Parathyroid adenoma (tissue), 2 donors: ENCODE measurements around the gene TSN.

Source experiments
- H2AFZ ChIP-seq: fragments of 300-600 bp; sonication (generic); one replicate; pipeline ENCODE4 v1.7.0; 2017; ENCODE audit warnings: antibody characterized with exemption, mild to moderate bottlenecking
- H3K27ac ChIP-seq: fragments of 300-600 bp; sonication (generic); one replicate; pipeline ENCODE4 v1.7.0; 2017
- H3K27me3 ChIP-seq: fragments of 300-600 bp; sonication (generic); one replicate; pipeline ENCODE4 v1.7.0; 2017; ENCODE audit warnings: low read length; ENCODE audit not compliant: control insufficient read depth, insufficient read depth
- H3K36me3 ChIP-seq: fragments of 300-600 bp; sonication (generic); one replicate; pipeline ENCODE4 v1.7.0; 2017; ENCODE audit warnings: low read length; ENCODE audit not compliant: control insufficient read depth, insufficient read depth
- H3K4me1 ChIP-seq: fragments of 300-600 bp; sonication (generic); one replicate; pipeline ENCODE4 v1.7.0; 2017; ENCODE audit warnings: control low read depth
- H3K4me2 ChIP-seq: fragments of 300-600 bp; sonication (generic); one replicate; pipeline ENCODE4 v1.7.0; 2017; ENCODE audit warnings: low read length
- H3K4me3 ChIP-seq: fragments of 300-600 bp; sonication (generic); one replicate; pipeline ENCODE4 v1.7.0; 2017; ENCODE audit warnings: low read depth, low read length
- H3K79me2 ChIP-seq: fragments of 300-600 bp; sonication (generic); one replicate; pipeline ENCODE4 v1.7.0; 2017; ENCODE audit warnings: control low read depth
- H3K9ac ChIP-seq: fragments of 300-600 bp; sonication (generic); one replicate; pipeline ENCODE4 v1.7.0; 2017; ENCODE audit warnings: mild to moderate bottlenecking
- H3K9me3 ChIP-seq: fragments of 300-600 bp; sonication (generic); one replicate; pipeline ENCODE4 v1.7.0; 2017; ENCODE audit warnings: low read length; ENCODE audit not compliant: control insufficient read depth
- CTCF ChIP-seq: fragments of 300-600 bp; sonication (generic); IDR thresholded peaks from one replicate; pipeline ENCODE4 v1.7.0; 2017; ENCODE audit warnings: antibody characterized with exemption, mild to moderate bottlenecking
- donor health status: primary hyperparathyroidism.

The TSN gene

GRCh38 chr2:121740973-121741372, 14.5 kb upstream of the TSN start:
- H3K9me3 ChIP-seq: no peaks in the 10 kb centered on the region
- H3K4me2 ChIP-seq: no peak overlapping the region
- no peaks in the 10 kb centered on the region for H3K36me3 ChIP-seq
- no peak for TF ChIP-seq CTCF
- no peaks in the 10 kb centered on the region for H3K27me3 ChIP-seq
- peaks cover 3% of the 10 kb centered on the region for H3K79me2 ChIP-seq
- no peak overlapping the region for H3K9ac ChIP-seq
- no peak overlapping the region for H3K4me3 ChIP-seq
- H3K27ac ChIP-seq: no peak overlapping the region
- H2AFZ ChIP-seq: no peak overlapping the region
- no peaks in the 10 kb centered on the region for H3K4me1 ChIP-seq

GRCh38 chr2:121741450-121741849, 14.0 kb upstream of the TSN start:
- Histone ChIP-seq H2AFZ (no peak overlapping the region), H3K4me1 (no peaks in the 10 kb centered on the region), H3K9ac (no peak overlapping the region), H3K36me3 (no peaks in the 10 kb centered on the region), H3K4me2 (no peak overlapping the region), H3K79me2 (peaks cover under 1% of the 10 kb centered on the region), H3K9me3 (no peaks in the 10 kb centered on the region), H3K27ac (no peak overlapping the region), H3K27me3 (no peaks in the 10 kb centered on the region), H3K4me3 (no peak overlapping the region)
- TF ChIP-seq CTCF: no peak

GRCh38 chr2:121746071-121746578, 9.3 kb upstream of the TSN start:
- TF ChIP-seq CTCF: no peak
- Histone ChIP-seq H3K27ac (no peak overlapping the region), H3K9me3 (no peaks in the 10 kb centered on the region), H3K4me2 (no peak overlapping the region), H3K9ac (no peak overlapping the region), H3K4me1 (no peaks in the 10 kb centered on the region), H3K27me3 (no peaks in the 10 kb centered on the region), H3K4me3 (no peak overlapping the region), H2AFZ (no peak overlapping the region), H3K36me3 (no peaks in the 10 kb centered on the region), H3K79me2 (no peaks in the 10 kb centered on the region)

GRCh38 chr2:121748202-121748601, 7.2 kb upstream of the TSN start:
- H3K4me1 ChIP-seq: no peaks in the 10 kb centered on the region
- H3K9me3 ChIP-seq: no peaks in the 10 kb centered on the region
- no peak overlapping the region for H3K27ac ChIP-seq
- H3K4me3 ChIP-seq: no peak overlapping the region
- H3K4me2 ChIP-seq: no peak overlapping the region
- no peaks in the 10 kb centered on the region for H3K27me3 ChIP-seq
- no peak overlapping the region for H3K9ac ChIP-seq
- TF ChIP-seq CTCF: no peak
- H2AFZ ChIP-seq: no peak overlapping the region
- no peaks in the 10 kb centered on the region for H3K36me3 ChIP-seq
- H3K79me2 ChIP-seq: no peaks in the 10 kb centered on the region

GRCh38 chr2:121754851-121755236, 607 bp upstream of the TSN start:
- Histone ChIP-seq H3K9me3 (no peaks in the 10 kb centered on the region), H3K27me3 (no peaks in the 10 kb centered on the region), H2AFZ (peak overlapping the region; percentile 80), H3K27ac (no peak overlapping the region), H3K9ac (no peak overlapping the region), H3K4me3 (peak overlapping the region; percentile 68), H3K36me3 (no peaks in the 10 kb centered on the region), H3K79me2 (peaks cover 11% of the 10 kb centered on the region), H3K4me2 (peak overlapping the region; percentile 88), H3K4me1 (peaks cover 12% of the 10 kb centered on the region)
- TF ChIP-seq CTCF: no peak
